LNCaP clone FGC (cell line): ENCODE results near the gene ACAT2.
"Not testable (repeated sequence)": the region's sequence is repeated elsewhere in the genome, so short reads cannot be mapped to it uniquely, and the experiment has no call there.

Experiments used
- DNase-seq: peaks from one replicate; pipeline ENCODE4 v3.0.0-alpha.2; 2011; ENCODE audit warnings: low read depth
- H3K4me3 ChIP-seq: 2 replicates; pipeline ENCODE4 v1.5.1; 2011; ENCODE audit warnings: mild to moderate bottlenecking, low read depth, low read length, control low read depth
- TF ChIP-seq, protein P1 (sequence below): IDR thresholded peaks from 2 replicates; pipeline ENCODE4 v1.5.1; 2012; ENCODE audit warnings: mild to moderate bottlenecking; ENCODE audit not compliant: control insufficient read depth, insufficient read depth; ENCODE audit errors: extremely low read depth

The ACAT2 gene

DNA sequence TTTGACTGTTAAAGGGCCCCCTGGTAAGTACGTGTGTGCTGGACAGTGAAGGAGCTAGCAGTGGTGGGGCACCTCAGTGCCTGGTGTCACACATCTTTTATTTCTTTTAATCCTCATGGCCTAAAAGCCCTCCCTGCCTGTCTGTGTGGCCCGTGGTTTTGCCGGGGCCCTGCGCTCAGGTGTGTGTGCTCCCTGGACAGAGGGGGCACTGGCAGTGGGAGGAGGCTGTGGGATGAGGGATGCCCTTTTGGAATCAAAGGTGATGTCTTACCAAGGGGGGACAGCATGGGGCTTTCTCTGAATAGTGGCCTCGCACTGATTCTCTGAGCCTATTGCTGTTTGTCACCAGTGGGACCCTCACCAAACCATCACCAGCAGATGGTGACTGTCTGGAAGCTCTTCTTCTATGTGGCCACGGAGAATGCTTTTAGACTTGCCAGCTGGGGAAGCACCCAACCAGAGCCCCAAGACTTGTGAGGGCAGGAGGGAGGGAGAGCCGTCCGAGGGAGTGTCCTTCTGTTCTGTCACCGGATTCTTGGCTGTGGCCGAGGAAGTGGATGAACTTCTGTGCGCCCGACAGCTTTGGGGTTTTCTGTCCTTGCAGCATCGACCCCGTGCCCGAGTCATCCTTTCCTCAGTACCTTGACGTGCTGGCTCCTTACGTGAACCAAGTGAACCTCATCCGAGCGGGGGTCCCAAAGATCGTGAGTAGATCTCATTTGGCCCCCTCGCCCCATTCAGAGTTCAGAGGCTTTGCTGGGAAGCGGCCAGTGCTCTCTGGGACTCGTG, 56.3 kb downstream of the ACAT2 start:
- TF ChIP-seq, protein P1, sequence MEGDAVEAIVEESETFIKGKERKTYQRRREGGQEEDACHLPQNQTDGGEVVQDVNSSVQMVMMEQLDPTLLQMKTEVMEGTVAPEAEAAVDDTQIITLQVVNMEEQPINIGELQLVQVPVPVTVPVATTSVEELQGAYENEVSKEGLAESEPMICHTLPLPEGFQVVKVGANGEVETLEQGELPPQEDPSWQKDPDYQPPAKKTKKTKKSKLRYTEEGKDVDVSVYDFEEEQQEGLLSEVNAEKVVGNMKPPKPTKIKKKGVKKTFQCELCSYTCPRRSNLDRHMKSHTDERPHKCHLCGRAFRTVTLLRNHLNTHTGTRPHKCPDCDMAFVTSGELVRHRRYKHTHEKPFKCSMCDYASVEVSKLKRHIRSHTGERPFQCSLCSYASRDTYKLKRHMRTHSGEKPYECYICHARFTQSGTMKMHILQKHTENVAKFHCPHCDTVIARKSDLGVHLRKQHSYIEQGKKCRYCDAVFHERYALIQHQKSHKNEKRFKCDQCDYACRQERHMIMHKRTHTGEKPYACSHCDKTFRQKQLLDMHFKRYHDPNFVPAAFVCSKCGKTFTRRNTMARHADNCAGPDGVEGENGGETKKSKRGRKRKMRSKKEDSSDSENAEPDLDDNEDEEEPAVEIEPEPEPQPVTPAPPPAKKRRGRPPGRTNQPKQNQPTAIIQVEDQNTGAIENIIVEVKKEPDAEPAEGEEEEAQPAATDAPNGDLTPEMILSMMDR: no peak
- no peak overlapping the region for H3K4me3 ChIP-seq
- DNase-seq: no peak

DNA sequence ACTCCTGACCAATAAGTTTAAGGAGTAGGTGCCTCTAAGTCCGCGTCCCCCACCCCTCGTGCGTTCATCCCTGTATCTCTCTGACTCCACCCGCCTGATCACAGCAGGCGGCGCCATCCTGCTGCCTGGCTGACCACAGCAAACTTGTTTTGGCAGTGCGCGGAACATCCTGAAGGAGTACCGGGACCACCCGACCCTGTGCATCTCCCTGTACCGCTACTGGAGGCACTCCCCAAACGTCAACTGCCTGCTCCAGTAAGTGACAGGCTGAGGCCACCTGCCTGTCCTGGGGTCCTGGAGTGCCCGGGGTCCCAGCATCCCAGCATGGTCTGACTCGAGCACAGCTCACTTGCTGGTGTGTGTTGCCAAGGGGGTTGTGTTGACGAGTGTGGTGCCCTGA, 57.3 kb downstream of the ACAT2 start:
- H3K4me3 ChIP-seq: no peak overlapping the region
- TF ChIP-seq, protein P1: no peak
- DNase-seq: no peak

DNA sequence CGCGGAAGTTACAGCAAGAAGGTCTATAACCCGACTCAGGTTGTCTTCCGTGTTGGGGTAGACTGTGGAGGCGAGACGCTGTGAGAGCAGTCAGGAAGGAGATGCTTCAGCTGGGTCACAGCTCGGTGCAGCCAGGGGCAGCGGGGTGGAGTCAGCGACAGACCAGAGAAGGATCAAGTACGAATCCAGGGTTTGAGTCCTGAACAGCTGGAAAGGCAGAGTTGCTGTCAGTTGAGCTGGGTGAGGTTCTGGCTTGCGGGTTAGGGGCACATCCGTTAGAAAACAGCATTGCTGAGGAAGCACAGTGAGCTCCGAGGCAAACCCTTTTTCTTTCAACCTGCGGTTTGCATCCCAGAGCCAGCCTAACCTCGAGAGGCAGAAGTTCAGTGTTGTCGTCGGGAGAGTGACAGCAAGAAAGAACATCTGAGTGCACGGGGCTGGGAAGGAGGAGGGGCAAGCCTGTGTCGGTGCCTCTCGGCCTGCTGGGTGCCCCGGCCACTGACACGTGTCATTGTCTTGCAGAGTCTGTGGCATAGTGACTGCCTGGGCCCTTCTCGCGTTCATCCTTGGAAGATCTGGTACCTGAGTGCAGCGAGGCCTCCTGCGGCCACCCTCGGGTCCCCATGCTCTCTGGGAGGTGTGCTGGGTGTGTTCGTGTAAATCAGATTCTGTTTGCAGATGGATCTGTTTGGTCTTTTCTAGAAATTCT, 58.2 kb downstream of the ACAT2 start:
- DNase-seq: no peak
- no peak overlapping the region for H3K4me3 ChIP-seq
- TF ChIP-seq, protein P1: no peak

GRCh38 chr6:159821122-159821521, 59.3 kb downstream of the ACAT2 start:
- no peak overlapping the region for H3K4me3 ChIP-seq
- TF ChIP-seq, protein P1: no peak
- no peak for DNase-seq

DNA sequence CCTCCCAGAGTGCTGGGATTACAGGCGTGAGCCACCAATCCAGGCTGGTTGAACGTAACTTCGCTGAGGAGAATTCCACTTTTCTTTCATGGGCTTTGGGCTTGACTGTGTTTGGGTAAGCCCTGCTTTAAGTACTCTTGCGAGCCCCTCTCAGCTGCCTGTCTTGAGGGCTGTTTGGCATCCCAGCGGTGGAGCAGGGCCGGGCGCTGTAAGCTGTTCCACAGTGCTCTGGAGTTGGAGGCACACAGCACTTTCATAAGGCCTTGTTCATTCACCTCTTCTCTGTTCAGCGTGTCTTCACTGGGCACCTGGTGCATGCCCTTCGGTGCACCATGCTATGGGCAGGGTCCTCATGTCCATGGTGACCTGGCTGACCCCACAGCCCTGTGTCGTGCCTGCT, 59.9 kb downstream of the ACAT2 start:
- DNase-seq: no peak
- TF ChIP-seq, protein P1: no peak
- H3K4me3 ChIP-seq: no peak overlapping the region

GRCh38 chr6:159823953-159824352, 62.1 kb downstream of the ACAT2 start:
- no peak overlapping the region for H3K4me3 ChIP-seq
- DNase-seq: no peak
- TF ChIP-seq, protein P1: no peak

DNA sequence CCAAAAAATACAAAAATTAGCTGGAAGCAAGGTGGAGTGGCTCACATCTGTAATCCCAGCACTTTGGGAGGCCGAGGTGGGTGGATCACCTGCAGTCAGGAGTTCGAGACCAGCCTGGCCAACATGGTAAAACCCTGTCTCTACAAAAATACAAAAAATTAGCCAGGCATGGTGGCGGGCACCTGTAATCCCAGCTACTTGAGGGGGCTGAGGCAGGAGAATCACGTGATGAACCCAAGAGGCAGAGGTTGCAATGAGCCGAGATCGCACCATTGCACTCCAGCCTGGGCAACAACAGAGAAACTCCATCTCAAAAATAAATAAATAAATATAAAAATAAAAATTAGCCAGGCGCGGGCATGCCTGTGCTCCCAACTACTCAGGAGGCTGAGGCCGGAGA, 62.8 kb downstream of the ACAT2 start:
- DNase-seq, H3K4me3 ChIP-seq: not testable (repeated sequence)
